K562 (cell line): ENCODE results near the gene NEK1. TPM values are rescaled to one million over a fixed set of nuclear protein-coding genes. Genes with fewer than 3 reads are reported as not detected.

Experiments
- ARHGAP35 ChIP-seq: fragments of 450-650 bp; IDR thresholded peaks from 2 replicates; pipeline ENCODE4 v1.6.1; 2018; ENCODE audit not compliant: partially characterized antibody
- ASH1L ChIP-seq: fragments of 450-650 bp; IDR thresholded peaks from 2 replicates; pipeline ENCODE4 v1.6.1; 2018; ENCODE audit warnings: borderline replicate concordance, mild to moderate bottlenecking, low read depth; ENCODE audit not compliant: partially characterized antibody
- CBFB ChIP-seq: sonication (generic); formaldehyde crosslinking; IDR thresholded peaks from 2 replicates; pipeline ENCODE4 v1.4.0; 2020; ENCODE audit warnings: mild to moderate bottlenecking, missing genetic modification reagents
- E2F5 ChIP-seq: sonication (generic); formaldehyde crosslinking; IDR thresholded peaks from 2 replicates; pipeline ENCODE4 v1.8.0; 2022; ENCODE audit warnings: mild to moderate bottlenecking, missing genetic modification reagents
- ELF4 ChIP-seq: fragments of 450-650 bp; formaldehyde crosslinking; IDR thresholded peaks from 2 replicates; pipeline ENCODE4 v1.4.0; 2022; ENCODE audit warnings: missing genetic modification characterization
- GTF2A2 ChIP-seq: IDR thresholded peaks from 2 replicates; pipeline ENCODE4 v1.6.1; 2016; ENCODE audit warnings: mild to moderate bottlenecking, missing genetic modification characterization, missing compliant biosample characterization
- MAFG ChIP-seq: fragments of 450-650 bp; conservative IDR thresholded peaks from 2 replicates; pipeline ENCODE4 v1.6.1; 2016; ENCODE audit warnings: missing genetic modification characterization, missing compliant biosample characterization
- NEUROD1 ChIP-seq: fragments of 150-350 bp; IDR thresholded peaks from 2 replicates; pipeline ENCODE4 v1.6.1; 2014; ENCODE audit warnings: borderline replicate concordance, low read length, low read depth; ENCODE audit not compliant: partially characterized antibody
- NFE2 ChIP-seq: IDR thresholded peaks from 2 replicates; pipeline ENCODE4 v1.6.1; 2014; ENCODE audit warnings: antibody characterized with exemption, low read depth
- NR3C1 ChIP-seq: sonication (generic); formaldehyde crosslinking; IDR thresholded peaks from 2 replicates; pipeline ENCODE4 v1.8.1; 2022; ENCODE audit warnings: missing genetic modification reagents
- RCOR1 ChIP-seq, 2 experiments: IDR thresholded peaks; 2 replicates each; pipeline ENCODE4 v1.6.1; 2012; ENCODE audit warnings: low read depth in 2 of 2, low read length in 2 of 2, borderline replicate concordance in 1 of 2, improper control_type of control experiment in 1 of 2
- SETDB1 ChIP-seq: IDR thresholded peaks from one replicate; pipeline ENCODE4 v1.6.1; 2012; ENCODE audit warnings: low read length, control low read depth, inconsistent platforms
- TEAD2 ChIP-seq: fragments of 450-650 bp; IDR thresholded peaks from 2 replicates; pipeline ENCODE4 v1.6.1; 2016; ENCODE audit warnings: missing genetic modification characterization, control low read depth, missing compliant biosample characterization
- TGIF2 ChIP-seq: sonication (generic); formaldehyde crosslinking; IDR thresholded peaks from 2 replicates; pipeline ENCODE4 v1.8.1; 2022; ENCODE audit warnings: mild to moderate bottlenecking, missing genetic modification reagents, moderate library complexity
- ZNF395 ChIP-seq: fragments of 200-800 bp; sonication (Bioruptor generic); IDR thresholded peaks from 2 replicates; pipeline ENCODE4 v1.6.1; 2017; ENCODE audit warnings: missing genetic modification characterization, missing compliant biosample characterization
- ZNF57 ChIP-seq: fragments of 450-650 bp; formaldehyde crosslinking; IDR thresholded peaks from 2 replicates; pipeline ENCODE4 v1.4.0; 2020; ENCODE audit warnings: mild to moderate bottlenecking, moderate library complexity
- ZNF592 ChIP-seq: fragments of 450-650 bp; IDR thresholded peaks from 2 replicates; pipeline ENCODE4 v1.6.1; 2017; ENCODE audit warnings: antibody characterized with exemption, mild to moderate bottlenecking
- polyA plus RNA-seq, 8 experiments: library from polyadenylated mRNA; depleted of rRNA in 4 of 8; stranded (reverse) in 5 of 8; unstranded in 3 of 8; fragments of >200 nt; fragmentation: Nextera tagmentation in 2 of 8; fragmentation: Illumina TruSeq in 1 of 8; extraction: Ambion mirVana in 2 of 8; extraction: Trizol in 1 of 8; gene quantifications; 2 replicates each; pipeline versions ENCODE4 v1.2.1 to v1.2.3, GENCODE V29; 2011 to 2014; ENCODE audit warnings: inconsistent platforms in 1 of 8, missing spikeins in 1 of 8
- total RNA-seq, 7 experiments: library from RNA; depleted of rRNA in 6 of 7; stranded (reverse); fragments of >200 nt in 6 of 7; fragmentation: Illumina TruSeq in 2 of 7; extraction: Trizol in 2 of 7; gene quantifications; 2 replicates each; pipeline versions ENCODE4 v1.2.1 to v1.2.3, GENCODE V29; 2011 to 2021; ENCODE audit warnings: low replicate concordance in 1 of 7
- TF ChIP-seq, protein P1 (sequence below): sonication (generic); formaldehyde crosslinking; IDR thresholded peaks from 2 replicates; pipeline ENCODE4 v1.8.1; 2022; ENCODE audit warnings: missing genetic modification reagents

NEK1 gene
- total and polyA plus RNA-seq, 9 of the 15 experiments (the other 6 are each of a cell fraction or from before 2014, with no cell fraction given), result 6.2 to 15.7 (median 10.3) TPM

- 0 out of 2 replicates have a peak, but pooled peaks have one; percentile 16 for TF ChIP-seq ZNF592
- no peak for TF ChIP-seq ZNF57 (CRISPR knock-in tag)
- TF ChIP-seq ZNF395, result no peak
- TF ChIP-seq GTF2A2 (tag), result no peak
- TF ChIP-seq ELF4, result no peak
- TF ChIP-seq NEUROD1, result peak; percentile 11
- no peak for TF ChIP-seq ARHGAP35
- no peak for TF ChIP-seq NFE2
- TF ChIP-seq, protein P1, sequence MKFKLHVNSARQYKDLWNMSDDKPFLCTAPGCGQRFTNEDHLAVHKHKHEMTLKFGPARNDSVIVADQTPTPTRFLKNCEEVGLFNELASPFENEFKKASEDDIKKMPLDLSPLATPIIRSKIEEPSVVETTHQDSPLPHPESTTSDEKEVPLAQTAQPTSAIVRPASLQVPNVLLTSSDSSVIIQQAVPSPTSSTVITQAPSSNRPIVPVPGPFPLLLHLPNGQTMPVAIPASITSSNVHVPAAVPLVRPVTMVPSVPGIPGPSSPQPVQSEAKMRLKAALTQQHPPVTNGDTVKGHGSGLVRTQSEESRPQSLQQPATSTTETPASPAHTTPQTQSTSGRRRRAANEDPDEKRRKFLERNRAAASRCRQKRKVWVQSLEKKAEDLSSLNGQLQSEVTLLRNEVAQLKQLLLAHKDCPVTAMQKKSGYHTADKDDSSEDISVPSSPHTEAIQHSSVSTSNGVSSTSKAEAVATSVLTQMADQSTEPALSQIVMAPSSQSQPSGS (CRISPR knock-in tag), result no peak
- TF ChIP-seq TGIF2 (CRISPR knock-in tag), result no peak
- no peak; a peak in 2 of 4 replicates for TF ChIP-seq RCOR1 (IDR thresholded peaks at IDR 0.05; ENCODE audit: borderline replicate concordance in 1 of 2, low read depth in 2 of 2, low read length in 2 of 2)
- no peak for TF ChIP-seq NR3C1 (CRISPR knock-in tag)
- TF ChIP-seq SETDB1, result no peak
- no peak for TF ChIP-seq TEAD2
- no peak for TF ChIP-seq MAFG (tag)
- TF ChIP-seq ASH1L, result no peak
- TF ChIP-seq E2F5 (CRISPR knock-in tag), result no peak
- no peak for TF ChIP-seq CBFB
These were observed at the start of gene NEK1 (continued) for GRCh38 chr4:169611991-169612870.
